Neural crest cell (in vitro differentiated cells): ENCODE measurements around the gene IKZF3. TPM values are rescaled to one million over a fixed set of nuclear protein-coding genes. Genes with fewer than 3 reads are reported as not detected.
"Not testable (repeated sequence)": the region's sequence is repeated elsewhere in the genome, so short reads cannot be mapped to it uniquely, and the experiment has no call there.

Source experiments
- DNase-seq: peaks from one replicate; pipeline ENCODE4 v3.0.0; 2021; ENCODE audit warnings: low read depth, mixed read lengths, low spot score
- H3K27ac Mint-ChIP-seq: one replicate; pipeline ENCODE4 v1.8.0; 2021; ENCODE audit warnings: mild to moderate bottlenecking, mixed read lengths; ENCODE audit not compliant: unreplicated experiment
- H3K27me3 Mint-ChIP-seq: 2 replicates; pipeline ENCODE4 v1.8.0; 2021; ENCODE audit warnings: low read depth, mild to moderate bottlenecking, mixed read lengths
- H3K36me3 Mint-ChIP-seq: 2 replicates; pipeline ENCODE4 v1.8.0; 2021; ENCODE audit warnings: low read depth, mild to moderate bottlenecking, mixed read lengths
- H3K4me1 Mint-ChIP-seq: 2 replicates; pipeline ENCODE4 v1.8.0; 2021; ENCODE audit warnings: mixed read lengths
- H3K4me3 Mint-ChIP-seq: one replicate; pipeline ENCODE4 v1.8.0; 2021; ENCODE audit warnings: mild to moderate bottlenecking, mixed read lengths
- H3K9me3 Mint-ChIP-seq: 2 replicates; pipeline ENCODE4 v1.8.0; 2021; ENCODE audit warnings: mixed read lengths
- CTCF ChIP-seq: fragments of 200-600 bp; sonication (generic); conservative IDR thresholded peaks from 2 replicates; pipeline ENCODE4 v1.5.0; 2021; ENCODE audit warnings: antibody characterized with exemption, mild to moderate bottlenecking
- total RNA-seq: library from RNA; stranded (reverse); gene quantifications from 2 replicates; pipeline ENCODE4 v1.2.1, GENCODE V29; 2021

The IKZF3 gene
- total RNA-seq, 1 donor from 2014 or later, result not detected

- Mint-ChIP-seq H3K27ac (peak overlapping the region; percentile 50), H3K27me3 (peaks cover 11% of the 10 kb centered on the region), H3K9me3 (no peaks in the 10 kb centered on the region), H3K4me1 (peaks cover 7% of the 10 kb centered on the region), H3K4me3 (peak overlapping the region; percentile 90), H3K36me3 (no peaks in the 10 kb centered on the region)
- no peak for DNase-seq
- TF ChIP-seq CTCF, result no peak
Measured at GRCh38 chr17:39729280-39729851, 134.7 kb downstream of the IKZF3 start.

GRCh38 chr17:39727556-39727955 lies 136.6 kb downstream of the IKZF3 start:
- Mint-ChIP-seq H3K27ac (no peak overlapping the region), H3K4me3 (no peak overlapping the region), H3K36me3 (no peaks in the 10 kb centered on the region), H3K4me1 (peaks cover 7% of the 10 kb centered on the region), H3K27me3 (peaks cover 2% of the 10 kb centered on the region), H3K9me3 (no peaks in the 10 kb centered on the region)
- no peak for DNase-seq
- no peak for TF ChIP-seq CTCF

GRCh38 chr17:39726617-39727016 lies 137.5 kb downstream of the IKZF3 start:
- H3K4me3 Mint-ChIP-seq, result no peak overlapping the region
- H3K27ac Mint-ChIP-seq, result no peak overlapping the region

GRCh38 chr17:39725923-39726322 lies 138.2 kb downstream of the IKZF3 start:
- H3K4me1 Mint-ChIP-seq, H3K9me3 Mint-ChIP-seq, H3K27me3 Mint-ChIP-seq, H3K27ac Mint-ChIP-seq, H3K36me3 Mint-ChIP-seq, DNase-seq: not testable (repeated sequence)
- peak overlapping the region; percentile 51 for H3K4me3 Mint-ChIP-seq

More at GRCh38 chr17:39726617-39727016, 137.5 kb downstream of the IKZF3 start:
- no peak for TF ChIP-seq CTCF
- Mint-ChIP-seq H3K27me3 (no peaks in the 10 kb centered on the region), H3K9me3 (no peaks in the 10 kb centered on the region), H3K4me1 (peaks cover 7% of the 10 kb centered on the region), H3K36me3 (no peaks in the 10 kb centered on the region)
- no peak for DNase-seq

GRCh38 chr17:39724731-39725130 lies 139.4 kb downstream of the IKZF3 start:
- H3K4me1 Mint-ChIP-seq, result peaks cover 4% of the 10 kb centered on the region
- H3K9me3 Mint-ChIP-seq, result no peaks in the 10 kb centered on the region
- H3K27me3 Mint-ChIP-seq, result no peaks in the 10 kb centered on the region
- no peak for DNase-seq
- H3K4me3 Mint-ChIP-seq, result no peak overlapping the region
- no peak overlapping the region for H3K27ac Mint-ChIP-seq
- no peak for TF ChIP-seq CTCF
- H3K36me3 Mint-ChIP-seq, result peaks cover 3% of the 10 kb centered on the region

- TF ChIP-seq CTCF, result no peak
- H3K4me1 Mint-ChIP-seq, result no peaks in the 10 kb centered on the region
- DNase-seq, result no peak
- H3K9me3 Mint-ChIP-seq, result no peaks in the 10 kb centered on the region
- H3K27ac Mint-ChIP-seq, result no peak overlapping the region
- no peaks in the 10 kb centered on the region for H3K27me3 Mint-ChIP-seq
- no peak overlapping the region for H3K4me3 Mint-ChIP-seq
- H3K36me3 Mint-ChIP-seq, result peaks cover 3% of the 10 kb centered on the region
Measured at GRCh38 chr17:39722965-39723848, 140.9 kb downstream of the IKZF3 start.
